Lower leg skin (tissue), 3 donors: Measurements from ENCODE around the gene SUMO3.

Experiments
- POLR2A ChIP-seq, 2 donors: fragments of 450-650 bp; IDR thresholded peaks; one replicate each; pipeline ENCODE4 v1.6.1; 2016 to 2017; ENCODE audit warnings: antibody characterized with exemption in 2 of 2, mild to moderate bottlenecking in 1 of 2, moderate library complexity in 1 of 2
- TF ChIP-seq, protein P1 (sequence below), 3 donors: fragments of 450-650 bp; IDR thresholded peaks; one replicate each; pipeline ENCODE4 v1.5.1; 2016; ENCODE audit warnings: antibody characterized with exemption in 3 of 3, mild to moderate bottlenecking in 3 of 3, moderate library complexity in 2 of 3

GRCh38 chr21:44766014-44766817 lies 51.6 kb downstream of the SUMO3 start:
- TF ChIP-seq, protein P1, sequence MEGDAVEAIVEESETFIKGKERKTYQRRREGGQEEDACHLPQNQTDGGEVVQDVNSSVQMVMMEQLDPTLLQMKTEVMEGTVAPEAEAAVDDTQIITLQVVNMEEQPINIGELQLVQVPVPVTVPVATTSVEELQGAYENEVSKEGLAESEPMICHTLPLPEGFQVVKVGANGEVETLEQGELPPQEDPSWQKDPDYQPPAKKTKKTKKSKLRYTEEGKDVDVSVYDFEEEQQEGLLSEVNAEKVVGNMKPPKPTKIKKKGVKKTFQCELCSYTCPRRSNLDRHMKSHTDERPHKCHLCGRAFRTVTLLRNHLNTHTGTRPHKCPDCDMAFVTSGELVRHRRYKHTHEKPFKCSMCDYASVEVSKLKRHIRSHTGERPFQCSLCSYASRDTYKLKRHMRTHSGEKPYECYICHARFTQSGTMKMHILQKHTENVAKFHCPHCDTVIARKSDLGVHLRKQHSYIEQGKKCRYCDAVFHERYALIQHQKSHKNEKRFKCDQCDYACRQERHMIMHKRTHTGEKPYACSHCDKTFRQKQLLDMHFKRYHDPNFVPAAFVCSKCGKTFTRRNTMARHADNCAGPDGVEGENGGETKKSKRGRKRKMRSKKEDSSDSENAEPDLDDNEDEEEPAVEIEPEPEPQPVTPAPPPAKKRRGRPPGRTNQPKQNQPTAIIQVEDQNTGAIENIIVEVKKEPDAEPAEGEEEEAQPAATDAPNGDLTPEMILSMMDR (IDR thresholded peaks at IDR 0.05), result no peak
- TF ChIP-seq POLR2A (IDR thresholded peaks at IDR 0.05), result no peak
